ENCODE results near the gene PGBD1.
"Not testable (repeated sequence)": the region's sequence is repeated elsewhere in the genome, so short reads cannot be mapped to it uniquely, and the experiment has no call there.

DNA sequence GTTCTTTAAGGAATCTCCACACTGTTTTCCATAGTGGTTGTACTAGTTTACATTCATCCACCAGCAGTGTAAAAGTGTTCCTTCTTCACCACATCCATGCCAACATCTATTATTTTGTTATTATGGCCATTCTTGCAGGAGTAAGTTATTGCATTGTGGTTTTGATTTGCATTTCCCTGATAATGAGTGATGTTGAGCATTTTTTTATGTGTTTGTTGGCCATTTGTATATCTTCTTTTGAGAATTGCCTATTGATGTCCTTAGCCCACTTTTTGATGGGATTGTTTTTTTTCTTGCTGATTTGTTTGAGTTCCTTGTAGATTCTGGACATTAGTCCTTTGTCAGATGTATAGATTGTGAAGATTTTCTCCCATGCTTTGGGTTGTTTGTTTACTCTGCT lies 25.0 kb downstream of the PGBD1 start:
- TF ChIP-seq, protein P1, sequence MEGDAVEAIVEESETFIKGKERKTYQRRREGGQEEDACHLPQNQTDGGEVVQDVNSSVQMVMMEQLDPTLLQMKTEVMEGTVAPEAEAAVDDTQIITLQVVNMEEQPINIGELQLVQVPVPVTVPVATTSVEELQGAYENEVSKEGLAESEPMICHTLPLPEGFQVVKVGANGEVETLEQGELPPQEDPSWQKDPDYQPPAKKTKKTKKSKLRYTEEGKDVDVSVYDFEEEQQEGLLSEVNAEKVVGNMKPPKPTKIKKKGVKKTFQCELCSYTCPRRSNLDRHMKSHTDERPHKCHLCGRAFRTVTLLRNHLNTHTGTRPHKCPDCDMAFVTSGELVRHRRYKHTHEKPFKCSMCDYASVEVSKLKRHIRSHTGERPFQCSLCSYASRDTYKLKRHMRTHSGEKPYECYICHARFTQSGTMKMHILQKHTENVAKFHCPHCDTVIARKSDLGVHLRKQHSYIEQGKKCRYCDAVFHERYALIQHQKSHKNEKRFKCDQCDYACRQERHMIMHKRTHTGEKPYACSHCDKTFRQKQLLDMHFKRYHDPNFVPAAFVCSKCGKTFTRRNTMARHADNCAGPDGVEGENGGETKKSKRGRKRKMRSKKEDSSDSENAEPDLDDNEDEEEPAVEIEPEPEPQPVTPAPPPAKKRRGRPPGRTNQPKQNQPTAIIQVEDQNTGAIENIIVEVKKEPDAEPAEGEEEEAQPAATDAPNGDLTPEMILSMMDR (IDR thresholded peaks at IDR 0.05; ENCODE audit: low read depth, low read length) = not testable (repeated sequence)
- not testable (repeated sequence) for TF ChIP-seq EZH2phosphoT487 (IDR thresholded peaks at IDR 0.05; ENCODE audit: low read depth)
